Measurements from ENCODE around the gene PPP1R9A. TPM values are rescaled to one million over a fixed set of nuclear protein-coding genes. Genes with fewer than 3 reads are reported as not detected.

The PPP1R9A gene
- total RNA-seq, 1 donor from 2014 or later: 30.6 TPM

- intact Hi-C loops (cut with DNase I): no loop called here
- Histone ChIP-seq H3K4me3 (no peak overlapping the region), H3K27me3 (no peaks in the 10 kb centered on the region), H3K36me3 (no peaks in the 10 kb centered on the region), H3K9me3 (no peaks in the 10 kb centered on the region), H3K4me1 (no peaks in the 10 kb centered on the region), H3K27ac (no peak overlapping the region)
- DNase-seq (no peak), ATAC-seq (no peak)
- no peak for TF ChIP-seq CTCF (IDR thresholded peaks at IDR 0.05)
These were observed 17.2 kb upstream of the PPP1R9A start for GRCh38 chr7:94890216-94890615.

GRCh38 chr7:94893661-94894060 is 13.7 kb upstream of the PPP1R9A start:
- intact Hi-C loops (cut with DNase I): no loop called here
- H3K36me3 ChIP-seq: no peaks in the 10 kb centered on the region
- DNase-seq (no peak), ATAC-seq (no peak)
- no peaks in the 10 kb centered on the region for H3K27me3 ChIP-seq
- no peaks in the 10 kb centered on the region for H3K9me3 ChIP-seq
- TF ChIP-seq CTCF (IDR thresholded peaks at IDR 0.05): no peak
- no peaks in the 10 kb centered on the region for H3K4me1 ChIP-seq
- H3K4me3 ChIP-seq: no peak overlapping the region
- no peak overlapping the region for H3K27ac ChIP-seq

- ATAC-seq (no peak), DNase-seq (no peak)
- H3K9me3 ChIP-seq: no peaks in the 10 kb centered on the region
- H3K4me1 ChIP-seq: no peaks in the 10 kb centered on the region
- no peaks in the 10 kb centered on the region for H3K36me3 ChIP-seq
- H3K27me3 ChIP-seq: no peaks in the 10 kb centered on the region
- H3K27ac ChIP-seq: no peak overlapping the region
- intact Hi-C loops (cut with DNase I): no loop called here
- H3K4me3 ChIP-seq: no peak overlapping the region
- TF ChIP-seq CTCF (IDR thresholded peaks at IDR 0.05): no peak
These were observed 9.9 kb upstream of the PPP1R9A start for GRCh38 chr7:94897541-94897940.

GRCh38 chr7:94898340-94898739 is 9.1 kb upstream of the PPP1R9A start:
- Histone ChIP-seq H3K4me3 (no peak overlapping the region), H3K36me3 (no peaks in the 10 kb centered on the region), H3K27ac (no peak overlapping the region), H3K27me3 (no peaks in the 10 kb centered on the region), H3K9me3 (no peaks in the 10 kb centered on the region), H3K4me1 (no peaks in the 10 kb centered on the region)
- ATAC-seq (no peak), DNase-seq (no peak)
- TF ChIP-seq CTCF (IDR thresholded peaks at IDR 0.05): no peak
- intact Hi-C loops (cut with DNase I): no loop called here

- Histone ChIP-seq H3K4me3 (no peak overlapping the region), H3K9me3 (no peaks in the 10 kb centered on the region), H3K27ac (no peak overlapping the region), H3K27me3 (no peaks in the 10 kb centered on the region), H3K4me1 (no peaks in the 10 kb centered on the region), H3K36me3 (no peaks in the 10 kb centered on the region)
- ATAC-seq (no peak), DNase-seq (no peak)
- intact Hi-C loops (cut with DNase I): no loop called here
- TF ChIP-seq CTCF (IDR thresholded peaks at IDR 0.05): no peak
These were observed 5.4 kb upstream of the PPP1R9A start for GRCh38 chr7:94901981-94902380.

- H3K27me3 ChIP-seq: no peaks in the 10 kb centered on the region
- no peaks in the 10 kb centered on the region for H3K36me3 ChIP-seq
- H3K9me3 ChIP-seq: no peaks in the 10 kb centered on the region
- DNase-seq (no peak), ATAC-seq (no peak)
- intact Hi-C loops (cut with DNase I): no loop called here
- H3K4me3 ChIP-seq: no peak overlapping the region
- no peak for TF ChIP-seq CTCF (IDR thresholded peaks at IDR 0.05)
- no peaks in the 10 kb centered on the region for H3K4me1 ChIP-seq
- H3K27ac ChIP-seq: no peak overlapping the region
These were observed 3.4 kb upstream of the PPP1R9A start for GRCh38 chr7:94903971-94904370.
